K562 (cell line): ENCODE data around the gene BCL2L13. TPM values are rescaled to one million over a fixed set of nuclear protein-coding genes. Genes with fewer than 3 reads are reported as not detected.
A peak's percentile ranks its signal among the peaks of the same experiment; 100 is the strongest.

ENCODE experiments used
- C11orf30 ChIP-seq: fragments of 450-650 bp; IDR thresholded peaks from 2 replicates; pipeline ENCODE4 v1.6.1; 2016; ENCODE audit warnings: low read depth, mild to moderate bottlenecking
- EGR1 ChIP-seq: fragments of 450-650 bp; conservative IDR thresholded peaks from 2 replicates; pipeline ENCODE4 v1.6.1; 2017; ENCODE audit warnings: mild to moderate bottlenecking
- ELF4 ChIP-seq: fragments of 450-650 bp; formaldehyde crosslinking; IDR thresholded peaks from 2 replicates; pipeline ENCODE4 v1.4.0; 2022; ENCODE audit warnings: missing genetic modification characterization
- ERF ChIP-seq: fragments of 450-650 bp; formaldehyde crosslinking; IDR thresholded peaks from 2 replicates; pipeline ENCODE4 v1.4.0; 2020; ENCODE audit warnings: mild to moderate bottlenecking, mixed read lengths
- ETV1 ChIP-seq: fragments of 450-650 bp; conservative IDR thresholded peaks from 2 replicates; pipeline ENCODE4 v1.6.1; 2016; ENCODE audit warnings: missing genetic modification characterization, control low read depth, low read depth, missing compliant biosample characterization
- GATAD2A ChIP-seq: fragments of 450-650 bp; IDR thresholded peaks from 2 replicates; pipeline ENCODE4 v1.6.1; 2017
- HLTF ChIP-seq: fragments of 450-650 bp; IDR thresholded peaks from 2 replicates; pipeline ENCODE4 v1.6.1; 2016
- HNRNPL ChIP-seq: fragments of 200-400 bp; formaldehyde crosslinking; IDR thresholded peaks from 2 replicates; pipeline ENCODE4 v1.6.1; 2017; ENCODE audit warnings: low read depth, mild to moderate bottlenecking, low read length
- HNRNPUL1 ChIP-seq: fragments of 200-400 bp; formaldehyde crosslinking; IDR thresholded peaks from 2 replicates; pipeline ENCODE4 v1.6.1; 2017; ENCODE audit warnings: low read length
- KHSRP ChIP-seq: fragments of 450-650 bp; IDR thresholded peaks from 2 replicates; pipeline ENCODE4 v1.6.1; 2017
- KLF10 ChIP-seq: fragments of 250-450 bp; sonication (Bioruptor Pico); IDR thresholded peaks from 2 replicates; pipeline ENCODE4 v1.6.1; 2021; ENCODE audit warnings: matching md5 sums
- LCOR ChIP-seq: sonication (generic); formaldehyde crosslinking; IDR thresholded peaks from 2 replicates; pipeline ENCODE4 v1.8.0; 2022; ENCODE audit warnings: mild to moderate bottlenecking, missing genetic modification reagents
- NR2F6 ChIP-seq: fragments of 450-650 bp; formaldehyde crosslinking; IDR thresholded peaks from 2 replicates; pipeline ENCODE4 v1.4.0; 2020; ENCODE audit warnings: mild to moderate bottlenecking
- PTBP1 ChIP-seq: fragments of 200-400 bp; formaldehyde crosslinking; IDR thresholded peaks from 2 replicates; pipeline ENCODE4 v1.6.1; 2017; ENCODE audit warnings: low read depth, low read length
- SIX5 ChIP-seq, 2 experiments: IDR thresholded peaks; 2 replicates each; pipeline ENCODE4 v1.6.1; 2011; ENCODE audit warnings: low read length in 2 of 2, borderline replicate concordance in 1 of 2, low read depth in 1 of 2, mild to moderate bottlenecking in 1 of 2, moderate library complexity in 1 of 2; ENCODE audit not compliant: insufficient read depth in 1 of 2
- SLC30A9 ChIP-seq: fragments of 250-450 bp; sonication (Bioruptor Pico); IDR thresholded peaks from 2 replicates; pipeline ENCODE4 v1.8.0; 2022; ENCODE audit warnings: mild to moderate bottlenecking, moderate library complexity
- SMC3 ChIP-seq: conservative IDR thresholded peaks from 2 replicates; pipeline ENCODE4 v1.6.1; 2011; ENCODE audit warnings: low read depth, low read length, improper control_type of control experiment; ENCODE audit not compliant: insufficient read depth
- SREBF2 ChIP-seq: sonication (generic); formaldehyde crosslinking; IDR thresholded peaks from 2 replicates; pipeline ENCODE4 v1.4.0; 2020; ENCODE audit warnings: mild to moderate bottlenecking, missing genetic modification reagents
- TAF7 ChIP-seq: fragments of 450-650 bp; IDR thresholded peaks from 2 replicates; pipeline ENCODE4 v1.6.1; 2016; ENCODE audit warnings: missing genetic modification characterization, missing compliant biosample characterization
- TOE1 ChIP-seq, 2 experiments: fragments of 450-650 bp in 1 of 2; sonication (generic) in 1 of 2; formaldehyde crosslinking in 1 of 2; IDR thresholded peaks; 2 replicates each; pipeline versions ENCODE4 v1.7.1 to v1.8.0; 2016 to 2022; ENCODE audit warnings: borderline replicate concordance in 2 of 2, mild to moderate bottlenecking in 2 of 2, antibody characterized with exemption in 1 of 2, inconsistent platforms in 1 of 2, low read depth in 1 of 2, missing genetic modification reagents in 1 of 2, moderate library complexity in 1 of 2
- ZBTB7A ChIP-seq: IDR thresholded peaks from 2 replicates; pipeline ENCODE4 v1.6.1; 2011; ENCODE audit warnings: low read depth, mild to moderate bottlenecking, low read length, moderate library complexity, borderline replicate concordance; ENCODE audit not compliant: control insufficient read depth
- ZNF274 ChIP-seq: IDR thresholded peaks from 2 replicates; pipeline ENCODE4 v1.6.1; 2011; ENCODE audit warnings: low read depth, mild to moderate bottlenecking, low read length, moderate library complexity, borderline replicate concordance
- ZNF354B ChIP-seq: fragments of 250-450 bp; sonication (Bioruptor Pico); IDR thresholded peaks from 2 replicates; pipeline ENCODE4 v1.4.0; 2020
- ZNF57 ChIP-seq: fragments of 450-650 bp; formaldehyde crosslinking; IDR thresholded peaks from 2 replicates; pipeline ENCODE4 v1.4.0; 2020; ENCODE audit warnings: mild to moderate bottlenecking, moderate library complexity
- polyA plus RNA-seq, 8 experiments: library from polyadenylated mRNA; depleted of rRNA in 4 of 8; stranded (reverse) in 5 of 8; unstranded in 3 of 8; fragments of >200 nt; fragmentation: Nextera tagmentation in 2 of 8; fragmentation: Illumina TruSeq in 1 of 8; extraction: Ambion mirVana in 2 of 8; extraction: Trizol in 1 of 8; gene quantifications; 2 replicates each; pipeline versions ENCODE4 v1.2.1 to v1.2.3, GENCODE V29; 2011 to 2014; ENCODE audit warnings: inconsistent platforms in 1 of 8, missing spikeins in 1 of 8
- total RNA-seq, 7 experiments: library from RNA; depleted of rRNA in 6 of 7; stranded (reverse); fragments of >200 nt in 6 of 7; fragmentation: Illumina TruSeq in 2 of 7; extraction: Trizol in 2 of 7; gene quantifications; 2 replicates each; pipeline versions ENCODE4 v1.2.1 to v1.2.3, GENCODE V29; 2011 to 2021; ENCODE audit warnings: low replicate concordance in 1 of 7
- TF ChIP-seq, protein P1 (sequence below): IDR thresholded peaks from 2 replicates; pipeline ENCODE4 v1.6.1; 2012; ENCODE audit warnings: low read depth, low read length, improper control_type of control experiment, borderline replicate concordance
- TF ChIP-seq, protein P2 (sequence below), 2 experiments: fragments of 450-650 bp; conservative IDR thresholded peaks; 2 replicates each; pipeline ENCODE4 v1.6.1; 2017; ENCODE audit warnings: mild to moderate bottlenecking in 2 of 2, moderate library complexity in 2 of 2
- TF ChIP-seq, protein P3 (sequence below): fragments of 250-450 bp; sonication (Bioruptor Pico); IDR thresholded peaks from 2 replicates; pipeline ENCODE4 v1.6.1; 2021; ENCODE audit warnings: mild to moderate bottlenecking

The BCL2L13 gene
- total and polyA plus RNA-seq, 9 of the 15 experiments (the other 6 are each of a cell fraction or from before 2014, with no cell fraction given): 41.5 to 63.4 (median 56.5) TPM

DNA sequence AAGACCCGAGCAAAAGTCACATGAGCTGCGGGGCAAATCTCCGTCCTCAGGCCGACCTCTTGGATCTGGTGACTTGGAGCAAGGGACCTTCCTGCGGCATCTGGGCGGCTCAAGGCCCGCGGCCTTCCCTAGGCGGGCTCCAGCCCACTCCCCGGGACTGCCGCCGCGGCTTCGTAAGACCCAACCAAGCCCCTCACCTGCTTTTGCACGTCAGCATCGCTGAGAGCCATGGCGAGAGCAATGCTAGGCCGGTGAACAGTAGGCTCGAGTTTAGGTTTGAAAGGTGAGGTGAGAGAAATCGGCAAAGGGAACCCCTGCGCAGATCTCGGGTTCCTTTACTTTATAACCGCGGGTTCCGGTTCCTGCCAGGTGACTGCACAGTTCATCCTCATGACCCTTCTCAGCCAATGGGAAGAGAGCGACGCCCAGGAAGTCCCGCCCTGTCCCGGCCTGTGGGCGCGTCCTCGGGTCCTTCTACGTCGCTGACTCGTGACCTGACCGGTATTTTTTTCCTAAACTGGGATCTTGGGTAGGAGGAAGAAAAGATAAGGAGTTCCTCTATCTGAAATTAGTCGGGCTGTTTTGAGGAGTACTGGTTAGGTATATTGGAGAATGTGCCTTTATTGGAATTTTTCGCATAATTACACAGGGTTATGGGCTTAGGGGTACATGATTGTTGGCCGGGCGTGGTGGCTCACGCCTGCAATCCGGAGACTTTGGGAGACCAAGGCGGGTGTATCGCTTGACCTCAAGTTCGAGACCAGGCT is 10.0 kb upstream of the BCL2L13 start, which contains the start of gene ATP6V1E1 (continued):
- TF ChIP-seq TOE1 (IDR thresholded peaks at IDR 0.05; ENCODE audit: borderline replicate concordance): peak; percentile 92; the same call in 1 of the 2 replicates
- TF ChIP-seq TOE1 (CRISPR knock-in tag; IDR thresholded peaks at IDR 0.05; ENCODE audit: borderline replicate concordance, low read depth): no peak
- peak; percentile 95 for TF ChIP-seq C11orf30
- TF ChIP-seq ZBTB7A: peak; percentile 64; the same call in 1 of the 2 replicates
- TF ChIP-seq ZNF274: no peak
- TF ChIP-seq HLTF: peak; percentile 80
- no peak for TF ChIP-seq ZNF354B (CRISPR knock-in tag)
- TF ChIP-seq SMC3: no peak
- no peak for TF ChIP-seq HNRNPL
- no peak for TF ChIP-seq KLF10 (CRISPR knock-in tag)
- peak; percentile 80; the same call in 1 of the 2 replicates for TF ChIP-seq LCOR
- TF ChIP-seq, protein P1, sequence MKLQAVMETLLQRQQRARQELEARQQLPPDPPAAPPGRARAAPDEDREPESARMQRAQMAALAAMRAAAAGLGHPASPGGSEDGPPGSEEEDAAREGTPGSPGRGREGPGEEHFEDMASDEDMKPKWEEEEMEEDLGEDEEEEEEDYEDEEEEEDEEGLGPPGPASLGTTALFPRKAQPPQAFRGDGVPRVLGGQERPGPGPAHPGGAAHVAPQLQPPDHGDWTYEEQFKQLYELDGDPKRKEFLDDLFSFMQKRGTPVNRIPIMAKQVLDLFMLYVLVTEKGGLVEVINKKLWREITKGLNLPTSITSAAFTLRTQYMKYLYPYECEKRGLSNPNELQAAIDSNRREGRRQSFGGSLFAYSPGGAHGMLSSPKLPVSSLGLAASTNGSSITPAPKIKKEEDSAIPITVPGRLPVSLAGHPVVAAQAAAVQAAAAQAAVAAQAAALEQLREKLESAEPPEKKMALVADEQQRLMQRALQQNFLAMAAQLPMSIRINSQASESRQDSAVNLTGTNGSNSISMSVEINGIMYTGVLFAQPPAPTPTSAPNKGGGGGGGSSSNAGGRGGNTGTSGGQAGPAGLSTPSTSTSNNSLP: no peak
- TF ChIP-seq, protein P2, sequence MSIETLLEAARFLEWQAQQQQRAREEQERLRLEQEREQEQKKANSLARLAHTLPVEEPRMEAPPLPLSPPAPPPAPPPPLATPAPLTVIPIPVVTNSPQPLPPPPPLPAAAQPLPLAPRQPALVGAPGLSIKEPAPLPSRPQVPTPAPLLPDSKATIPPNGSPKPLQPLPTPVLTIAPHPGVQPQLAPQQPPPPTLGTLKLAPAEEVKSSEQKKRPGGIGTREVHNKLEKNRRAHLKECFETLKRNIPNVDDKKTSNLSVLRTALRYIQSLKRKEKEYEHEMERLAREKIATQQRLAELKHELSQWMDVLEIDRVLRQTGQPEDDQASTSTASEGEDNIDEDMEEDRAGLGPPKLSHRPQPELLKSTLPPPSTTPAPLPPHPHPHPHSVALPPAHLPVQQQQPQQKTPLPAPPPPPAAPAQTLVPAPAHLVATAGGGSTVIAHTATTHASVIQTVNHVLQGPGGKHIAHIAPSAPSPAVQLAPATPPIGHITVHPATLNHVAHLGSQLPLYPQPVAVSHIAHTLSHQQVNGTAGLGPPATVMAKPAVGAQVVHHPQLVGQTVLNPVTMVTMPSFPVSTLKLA (conservative IDR thresholded peaks at IDR 0.05): peak; percentile 81 to 92
- no peak for TF ChIP-seq NR2F6
- peak; percentile 53 for TF ChIP-seq TAF7 (tag)
- TF ChIP-seq ELF4 (CRISPR knock-in tag): no peak
- TF ChIP-seq EGR1: no peak
- 0 out of 2 replicates have a peak, but pooled peaks have one; percentile 43 for TF ChIP-seq ERF (CRISPR knock-in tag)
- TF ChIP-seq HNRNPUL1: no peak
- TF ChIP-seq KHSRP: peak; percentile 55; the same call in 1 of the 2 replicates
- TF ChIP-seq PTBP1: no peak
- no peak for TF ChIP-seq SLC30A9
- TF ChIP-seq, protein P3, sequence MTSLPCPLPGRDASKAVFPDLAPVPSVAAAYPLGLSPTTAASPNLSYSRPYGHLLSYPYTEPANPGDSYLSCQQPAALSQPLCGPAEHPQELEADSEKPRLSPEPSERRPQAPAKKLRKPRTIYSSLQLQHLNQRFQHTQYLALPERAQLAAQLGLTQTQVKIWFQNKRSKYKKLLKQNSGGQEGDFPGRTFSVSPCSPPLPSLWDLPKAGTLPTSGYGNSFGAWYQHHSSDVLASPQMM (CRISPR knock-in tag): no peak
- no peak for TF ChIP-seq GATAD2A
- peak; percentile 63; the same call in 1 of the 2 replicates for TF ChIP-seq ETV1 (tag)
- no peak for TF ChIP-seq ZNF57 (CRISPR knock-in tag)
- TF ChIP-seq SIX5 (IDR thresholded peaks at IDR 0.05; ENCODE audit: borderline replicate concordance in 1 of 2, insufficient read depth in 1 of 2, low read depth in 1 of 2, low read length in 2 of 2): no peak
- no peak for TF ChIP-seq SREBF2
